Skeletal muscle tissue (tissue), 4 donors: Measurements from ENCODE around the gene TMCC2. TPM values are rescaled to one million over a fixed set of nuclear protein-coding genes. Genes with fewer than 3 reads are reported as not detected.

Experiments
- H3K27ac ChIP-seq: one replicate; pipeline ENCODE4 v1.7.0; 2013; ENCODE audit warnings: mild to moderate bottlenecking, low read depth, low read length, inconsistent platforms
- H3K27me3 ChIP-seq, 3 donors: one replicate each; pipeline ENCODE4 v1.7.0; 2013; ENCODE audit warnings: low read length in 3 of 3; ENCODE audit not compliant: control insufficient read depth in 3 of 3, insufficient read depth in 3 of 3
- H3K36me3 ChIP-seq, 3 donors: one replicate each; pipeline ENCODE4 v1.7.0; 2013; ENCODE audit warnings: low read length in 3 of 3; ENCODE audit not compliant: control insufficient read depth in 3 of 3, insufficient read depth in 3 of 3
- H3K4me1 ChIP-seq, 3 donors: one replicate each; pipeline ENCODE4 v1.7.0; 2013; ENCODE audit warnings: low read length in 3 of 3, mild to moderate bottlenecking in 3 of 3; ENCODE audit not compliant: control insufficient read depth in 3 of 3, insufficient read depth in 3 of 3
- H3K4me3 ChIP-seq, 3 donors: one replicate each; pipeline ENCODE4 v1.7.0; 2013; ENCODE audit warnings: low read length in 3 of 3
- H3K9ac ChIP-seq, 3 donors: one replicate each; pipeline ENCODE4 v1.7.0; 2013; ENCODE audit warnings: low read length in 3 of 3, mild to moderate bottlenecking in 3 of 3, moderate library complexity in 2 of 3, low read depth in 1 of 3
- H3K9me3 ChIP-seq, 3 donors: one replicate each; pipeline ENCODE4 v1.7.0; 2013; ENCODE audit warnings: low read length in 3 of 3; ENCODE audit not compliant: control insufficient read depth in 3 of 3
- total RNA-seq: library from RNA; depleted of rRNA; stranded (reverse); fragments of >200 nt; gene quantifications from one replicate; pipeline ENCODE4 v1.2.3, GENCODE V29; 2014
- donor health status: Osteomylitis.

Gene TMCC2
- total RNA-seq, 1 donor from 2014 or later: 15.1 TPM

DNA sequence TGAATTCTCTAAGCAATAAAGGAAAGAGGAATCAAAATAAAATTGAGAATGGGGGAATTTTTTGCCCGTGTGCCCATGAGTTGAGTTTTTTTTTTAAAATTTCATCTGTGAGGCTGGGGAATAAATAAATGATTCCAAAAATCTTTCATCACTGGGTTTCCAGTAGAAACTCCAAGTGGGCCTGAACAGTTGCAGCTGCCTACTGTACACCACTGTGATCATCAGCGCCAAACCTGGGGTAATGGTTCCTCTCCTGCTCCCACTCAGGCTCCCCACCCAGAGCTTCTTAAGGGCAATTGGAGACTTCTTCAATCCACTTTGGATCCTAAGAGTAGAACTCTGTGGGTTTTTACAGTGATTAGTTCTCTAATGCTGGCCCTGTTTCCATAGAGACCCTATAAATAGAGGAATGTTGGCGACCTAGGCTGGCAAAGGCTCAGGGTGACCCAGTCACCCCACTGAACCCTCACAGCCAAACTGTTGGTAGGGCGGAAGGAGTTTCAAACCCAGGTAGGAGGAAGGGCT lies 9.3 kb downstream of the TMCC2 start:
- H3K9me3 ChIP-seq: no peaks in the 10 kb centered on the region
- H3K4me1 ChIP-seq: peaks cover 84 to 89% (median 85%) of the 10 kb centered on the region in 3 donors
- peak overlapping the region in 1 of 3 donors; percentile 66 for H3K9ac ChIP-seq
- no peaks in the 10 kb centered on the region for H3K27me3 ChIP-seq
- peak overlapping the region; percentile 79 for H3K27ac ChIP-seq
- peaks cover 3 to 8% (median 4%) of the 10 kb centered on the region in 3 donors for H3K36me3 ChIP-seq
- peak overlapping the region in 1 of 3 donors; percentile 39 for H3K4me3 ChIP-seq

DNA sequence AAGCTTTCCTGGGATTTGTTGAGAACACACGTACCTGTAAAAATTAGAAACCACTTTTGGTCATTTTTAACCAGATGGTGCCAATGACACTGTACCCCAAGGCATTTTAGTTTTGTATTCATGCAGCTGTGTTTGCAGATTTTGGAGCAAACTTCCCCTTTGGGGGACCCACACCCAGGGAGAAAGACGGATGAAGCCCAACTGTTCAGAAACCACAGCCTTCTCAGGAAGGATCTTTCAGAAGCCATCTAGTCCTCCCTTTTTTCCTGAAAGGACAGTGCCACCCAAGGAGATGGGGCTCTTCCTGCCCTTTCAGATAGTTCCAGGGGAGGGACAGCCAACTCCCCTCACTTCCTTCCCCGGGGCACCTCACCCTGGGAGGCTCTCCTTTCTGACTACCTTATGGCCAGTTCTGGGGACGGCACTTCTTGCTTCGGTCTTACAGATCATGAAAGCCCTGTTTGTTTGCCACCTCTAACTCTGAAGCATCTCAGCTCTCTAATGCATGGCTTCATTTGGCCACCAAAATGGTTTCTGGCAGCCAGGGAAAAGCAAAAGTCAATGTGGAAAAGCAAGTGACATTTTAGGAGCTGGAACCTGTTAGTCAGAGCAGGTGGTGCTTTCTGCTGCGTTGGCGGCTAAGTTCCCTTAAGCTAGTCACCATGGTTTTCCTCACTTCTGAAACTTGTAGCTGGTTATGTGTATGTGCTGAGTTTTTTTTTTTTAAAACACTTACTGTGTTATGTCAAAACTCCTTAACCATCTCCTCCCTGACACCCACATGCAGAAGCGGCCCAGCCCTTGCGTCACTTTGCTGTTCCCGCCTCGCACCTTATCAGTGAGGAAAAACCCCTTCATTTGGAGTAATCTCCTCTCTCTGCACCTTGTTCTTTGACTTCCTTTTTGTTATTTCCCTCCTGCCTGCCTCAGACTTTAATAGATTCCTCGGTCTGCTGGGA lies 10.1 kb downstream of the TMCC2 start:
- Histone ChIP-seq H3K9me3 (no peaks in the 10 kb centered on the region), H3K4me1 (peaks cover 87 to 90% (median 88%) of the 10 kb centered on the region in 3 donors), H3K27me3 (no peaks in the 10 kb centered on the region), H3K4me3 (peak overlapping the region in 2 of 3 donors; percentile 18 to 39), H3K9ac (peak overlapping the region; percentile 36 to 66 (median 45)), H3K27ac (peak overlapping the region; percentile 79), H3K36me3 (peaks cover 4 to 7% (median 5%) of the 10 kb centered on the region in 3 donors)

DNA sequence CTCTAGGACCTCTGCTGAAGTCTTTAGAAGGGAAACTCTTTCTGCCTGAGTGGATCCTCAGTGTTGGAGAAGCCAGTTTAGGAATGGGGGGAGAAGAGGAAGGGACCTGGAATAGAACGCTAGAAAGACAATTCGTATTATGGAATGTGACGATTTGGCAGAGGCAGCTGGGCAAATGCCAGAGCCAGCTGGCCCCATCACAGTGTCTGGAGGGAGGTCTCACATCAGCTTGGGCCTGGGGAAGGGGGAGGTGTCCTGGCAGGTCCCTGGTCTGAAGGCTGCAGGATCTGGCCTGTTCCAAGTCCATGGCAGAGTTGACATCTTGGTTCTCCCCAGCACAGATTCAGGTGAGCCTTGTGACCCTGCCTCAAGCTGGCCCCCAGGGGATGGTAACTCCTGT lies 11.3 kb downstream of the TMCC2 start:
- no peaks in the 10 kb centered on the region for H3K9me3 ChIP-seq
- H3K27ac ChIP-seq: peak overlapping the region; percentile 79
- peaks cover 91 to 95% (median 91%) of the 10 kb centered on the region in 3 donors for H3K4me1 ChIP-seq
- peak overlapping the region in 1 of 3 donors; percentile 45 for H3K4me3 ChIP-seq
- no peak overlapping the region for H3K9ac ChIP-seq
- H3K27me3 ChIP-seq: no peaks in the 10 kb centered on the region
- peaks cover 4 to 8% (median 7%) of the 10 kb centered on the region in 3 donors for H3K36me3 ChIP-seq

DNA sequence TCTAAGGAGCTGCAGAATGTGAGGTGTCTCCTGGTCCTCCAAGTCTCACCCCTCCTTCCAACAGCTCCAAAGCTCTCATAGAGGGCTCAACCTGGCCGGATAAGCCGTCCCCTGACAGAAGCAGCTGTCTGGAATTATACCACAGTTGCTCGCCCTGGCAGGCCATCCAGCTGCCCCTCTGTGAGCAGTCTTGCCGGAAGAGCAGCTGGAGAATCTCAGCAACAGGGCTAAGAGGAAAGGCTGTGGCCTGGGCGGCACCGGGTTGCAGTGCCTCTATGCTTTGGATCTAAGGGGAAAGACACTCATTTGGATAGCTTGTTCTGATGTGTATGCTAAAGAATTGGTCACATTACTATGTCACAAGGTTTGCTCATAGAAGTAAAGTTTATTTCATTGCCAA lies 12.4 kb downstream of the TMCC2 start:
- H3K4me3 ChIP-seq: peak overlapping the region in 2 of 3 donors; percentile 0 to 8
- peaks cover 89 to 99% (median 94%) of the 10 kb centered on the region in 3 donors for H3K4me1 ChIP-seq
- H3K27ac ChIP-seq: peak overlapping the region; percentile 79
- no peaks in the 10 kb centered on the region for H3K27me3 ChIP-seq
- H3K36me3 ChIP-seq: peaks cover 4 to 8% (median 7%) of the 10 kb centered on the region in 3 donors
- H3K9ac ChIP-seq: peak overlapping the region in 2 of 3 donors; percentile 33 to 41
- H3K9me3 ChIP-seq: no peaks in the 10 kb centered on the region

DNA sequence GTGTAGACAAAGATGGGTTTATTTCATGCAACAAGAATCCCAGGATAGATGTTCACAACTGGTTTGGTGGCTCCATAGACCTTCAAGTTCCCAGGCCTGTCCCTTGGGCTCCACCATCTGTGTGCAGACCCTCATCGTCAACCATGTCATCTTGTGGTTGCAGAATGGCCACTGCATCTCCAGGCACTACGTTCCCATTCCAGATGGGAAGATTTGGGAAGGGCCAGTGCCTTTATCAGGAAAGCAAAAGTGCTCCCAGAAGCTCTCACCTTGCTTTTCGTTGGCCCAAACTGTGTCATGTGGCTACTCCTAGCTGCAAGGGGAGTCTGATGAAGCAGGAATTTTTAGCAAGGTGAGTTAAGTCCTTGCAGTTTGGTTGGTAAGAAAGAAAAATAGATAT lies 12.8 kb downstream of the TMCC2 start:
- H3K9me3 ChIP-seq: no peaks in the 10 kb centered on the region
- peaks cover 4 to 8% (median 7%) of the 10 kb centered on the region in 3 donors for H3K36me3 ChIP-seq
- H3K9ac ChIP-seq: no peak overlapping the region
- H3K27me3 ChIP-seq: no peaks in the 10 kb centered on the region
- peak overlapping the region; percentile 79 for H3K27ac ChIP-seq
- peak overlapping the region in 2 of 3 donors; percentile 0 to 8 for H3K4me3 ChIP-seq
- H3K4me1 ChIP-seq: peaks cover 84 to 99% (median 94%) of the 10 kb centered on the region in 3 donors

DNA sequence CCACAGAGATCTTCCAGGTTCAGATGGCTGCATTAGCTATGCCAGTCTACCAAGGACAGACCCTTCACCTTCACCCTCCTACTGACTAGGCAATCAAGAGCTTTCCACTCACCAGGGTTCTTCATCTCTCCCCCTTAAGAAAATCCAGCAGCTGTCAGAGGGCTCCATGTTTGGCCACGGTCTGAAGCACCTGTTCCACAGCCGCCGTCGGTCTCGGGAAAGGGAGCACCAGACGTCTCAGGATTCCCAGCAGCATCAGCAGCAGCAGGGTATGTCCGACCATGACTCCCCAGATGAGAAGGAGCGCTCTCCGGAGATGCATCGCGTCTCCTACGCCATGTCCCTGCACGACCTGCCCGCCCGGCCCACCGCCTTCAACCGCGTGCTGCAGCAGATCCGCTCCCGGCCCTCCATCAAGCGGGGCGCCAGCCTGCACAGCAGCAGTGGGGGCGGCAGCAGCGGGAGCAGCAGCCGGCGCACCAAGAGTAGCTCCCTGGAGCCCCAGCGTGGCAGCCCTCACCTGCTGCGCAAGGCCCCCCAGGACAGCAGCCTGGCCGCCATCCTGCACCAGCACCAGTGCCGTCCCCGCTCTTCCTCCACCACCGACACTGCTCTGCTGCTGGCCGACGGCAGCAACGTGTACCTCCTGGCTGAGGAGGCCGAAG lies 13.8 kb downstream of the TMCC2 start:
- no peak overlapping the region for H3K27ac ChIP-seq
- no peaks in the 10 kb centered on the region for H3K27me3 ChIP-seq
- peak overlapping the region in 2 of 3 donors; percentile 8 to 45 for H3K9ac ChIP-seq
- H3K9me3 ChIP-seq: no peaks in the 10 kb centered on the region
- peaks cover 80 to 98% (median 92%) of the 10 kb centered on the region in 3 donors for H3K4me1 ChIP-seq
- peaks cover 4 to 8% (median 7%) of the 10 kb centered on the region in 3 donors for H3K36me3 ChIP-seq
- peak overlapping the region in 1 of 3 donors; percentile 47 for H3K4me3 ChIP-seq

DNA sequence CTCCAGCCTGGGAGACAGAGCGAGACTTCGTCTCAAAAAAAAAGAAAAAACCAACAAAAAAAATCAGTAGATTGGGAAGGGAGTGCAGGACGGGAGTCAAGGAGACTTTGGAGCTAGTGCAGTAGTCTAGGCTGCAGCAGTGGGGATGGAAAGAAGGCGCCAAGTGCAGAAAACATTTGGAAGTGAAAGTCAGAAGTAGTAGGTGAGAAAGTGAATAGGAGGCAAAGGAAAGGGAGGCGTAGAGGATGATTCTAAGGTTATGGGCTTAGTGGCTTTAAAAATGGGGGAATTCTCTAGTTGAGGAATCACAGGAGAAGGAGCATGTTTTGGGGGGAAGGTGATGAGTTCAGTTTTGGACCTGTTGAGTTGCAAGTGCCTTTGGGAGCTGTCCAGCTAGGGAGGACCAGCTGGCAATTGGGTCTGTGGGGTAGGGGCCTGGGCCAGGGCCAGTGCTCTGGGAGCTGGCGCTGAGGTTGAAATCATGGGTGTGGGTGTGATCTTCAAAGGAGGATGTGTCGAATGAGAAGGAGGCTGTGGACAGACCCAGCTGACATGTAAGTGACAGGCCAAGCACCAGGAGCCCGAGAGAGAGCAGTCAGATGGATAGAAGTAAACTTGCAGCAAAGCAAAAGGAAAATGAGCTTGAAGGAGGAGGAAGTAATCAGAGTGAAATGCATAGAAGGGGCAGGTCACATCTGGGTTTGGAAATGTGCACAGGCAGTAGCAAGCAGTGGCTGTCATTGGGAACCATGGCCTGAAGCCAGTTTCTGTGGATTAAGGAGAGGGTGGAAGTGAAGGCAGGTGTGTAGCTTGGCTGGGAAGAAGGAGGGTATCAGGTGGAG lies 15.8 kb downstream of the TMCC2 start:
- H3K27me3 ChIP-seq: no peaks in the 10 kb centered on the region
- peaks cover 80 to 98% (median 92%) of the 10 kb centered on the region in 3 donors for H3K4me1 ChIP-seq
- no peak overlapping the region for H3K4me3 ChIP-seq
- no peaks in the 10 kb centered on the region for H3K9me3 ChIP-seq
- peak overlapping the region in 2 of 3 donors; percentile 11 to 19 for H3K9ac ChIP-seq
- peak overlapping the region; percentile 28 for H3K27ac ChIP-seq
- H3K36me3 ChIP-seq: peaks cover 4 to 8% (median 7%) of the 10 kb centered on the region in 3 donors

DNA sequence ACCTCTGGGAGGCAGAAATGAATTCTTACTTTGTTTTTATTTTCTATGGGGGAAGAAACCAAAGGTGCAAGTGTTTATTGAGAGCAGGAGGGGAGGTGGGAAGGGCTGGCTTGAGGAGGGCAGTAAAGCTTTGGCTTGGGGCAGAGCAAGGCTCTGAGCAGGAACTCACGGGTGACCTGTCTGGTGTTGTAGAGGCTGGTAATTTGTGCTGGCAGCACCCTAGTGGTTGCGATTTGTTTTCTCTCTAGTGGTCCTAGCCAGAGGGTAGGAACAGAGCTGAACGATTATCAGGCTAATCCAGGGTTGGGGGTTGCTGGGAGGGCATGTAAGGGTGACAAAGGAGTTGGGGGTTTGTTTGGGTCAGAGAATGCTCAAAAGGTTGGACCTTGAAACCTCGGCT lies 16.6 kb downstream of the TMCC2 start:
- Histone ChIP-seq H3K27ac (peak overlapping the region; percentile 28), H3K9ac (peak overlapping the region in 2 of 3 donors; percentile 19 to 23), H3K4me3 (no peak overlapping the region), H3K36me3 (peaks cover 4 to 8% (median 7%) of the 10 kb centered on the region in 3 donors), H3K9me3 (no peaks in the 10 kb centered on the region), H3K4me1 (peaks cover 79 to 98% (median 92%) of the 10 kb centered on the region in 3 donors), H3K27me3 (no peaks in the 10 kb centered on the region)

DNA sequence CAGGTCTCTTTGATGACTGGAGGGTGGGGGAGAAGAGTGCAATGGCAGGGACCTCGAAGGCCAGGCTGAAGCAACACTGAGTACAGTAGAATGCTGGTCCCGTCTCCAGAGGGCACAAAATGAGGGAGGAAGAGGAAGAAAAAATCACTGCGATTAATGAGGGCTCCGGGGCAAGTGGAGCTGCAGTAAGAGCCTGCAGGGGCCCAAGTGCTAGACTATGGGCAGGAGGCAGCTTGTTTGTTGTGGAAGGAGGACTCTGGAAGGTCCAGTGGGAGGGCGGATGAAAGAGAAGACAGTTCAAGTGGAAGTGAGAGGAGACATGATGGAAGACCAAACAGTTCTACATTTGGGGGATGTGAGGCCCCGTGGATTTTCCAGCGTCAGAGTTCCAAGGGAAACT lies 17.4 kb downstream of the TMCC2 start:
- Histone ChIP-seq H3K27ac (no peak overlapping the region), H3K9ac (peak overlapping the region in 1 of 3 donors; percentile 16), H3K9me3 (no peaks in the 10 kb centered on the region), H3K4me1 (peaks cover 79 to 98% (median 92%) of the 10 kb centered on the region in 3 donors), H3K36me3 (peaks cover 4 to 8% (median 7%) of the 10 kb centered on the region in 3 donors), H3K27me3 (no peaks in the 10 kb centered on the region), H3K4me3 (no peak overlapping the region)
